Measurements from ENCODE around the gene MYOM1.

MYOM1 gene

DNA sequence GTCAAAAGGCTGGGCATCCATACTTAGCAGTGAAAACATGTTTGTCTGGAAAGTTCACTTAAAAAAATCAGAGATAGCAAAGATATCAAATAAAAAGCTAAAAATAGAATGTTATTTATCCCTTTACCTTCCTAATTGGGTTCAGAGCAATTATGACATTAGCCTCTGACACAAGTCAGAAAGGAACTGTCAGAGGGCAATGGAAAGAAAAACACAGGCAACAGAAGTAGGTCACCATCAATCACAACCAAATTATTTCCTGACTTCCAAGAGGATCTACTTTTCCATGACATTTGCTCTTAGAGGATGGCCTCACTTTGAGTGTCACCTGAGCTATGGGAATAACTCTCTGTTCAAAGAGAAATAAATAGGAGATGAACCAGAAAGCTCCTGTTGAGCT, 27.5 kb downstream of the MYOM1 start:
- ChIA-PET POLR2A (interaction anchor here (0.6 kb wide), 1 partner anchor 233 kb away, joined by 3 read pairs; no protein-coding TSS in a partner anchor), CTCF (interaction anchor here (1.0 to 1.5 kb wide), 4 partner anchors 8 to 197 kb away, joined by 3 to 4 read pairs (median 3); no protein-coding TSS in a partner anchor)
- Histone ChIP-seq H3K9me3 (ENCODE audit: control extremely low read depth in 1 of 5, control insufficient read depth in 4 of 5, insufficient read depth in 2 of 5, low read depth in 1 of 5, low read length in 4 of 5) (no peaks in the 10 kb centered on the region), H3K4me1 (ENCODE audit: control extremely low read depth in 1 of 4, control insufficient read depth in 4 of 4, insufficient read depth in 4 of 4, low read length in 3 of 4) (no peaks in the 10 kb centered on the region), H3K27ac (ENCODE audit: insufficient read depth in 1 of 2, low read depth in 1 of 2, low read length in 2 of 2, poor library complexity in 1 of 2, severe bottlenecking in 2 of 2) (no peak overlapping the region), H3K27me3 (replicated peaks in 2 of 5; ENCODE audit: control insufficient read depth in 4 of 5, insufficient read depth in 5 of 5, low read length in 4 of 5) (no peaks in the 10 kb centered on the region), H3K4me3 (ENCODE audit: control insufficient read depth in 1 of 7, extremely low read depth in 1 of 7, insufficient read depth in 4 of 7, low read depth in 2 of 7, low read length in 6 of 7) (no peak overlapping the region), H3K36me3 (ENCODE audit: control insufficient read depth in 4 of 4, insufficient read depth in 4 of 4, low read length in 3 of 4) (no peaks in the 10 kb centered on the region)
- no peak for DNase-seq

DNA sequence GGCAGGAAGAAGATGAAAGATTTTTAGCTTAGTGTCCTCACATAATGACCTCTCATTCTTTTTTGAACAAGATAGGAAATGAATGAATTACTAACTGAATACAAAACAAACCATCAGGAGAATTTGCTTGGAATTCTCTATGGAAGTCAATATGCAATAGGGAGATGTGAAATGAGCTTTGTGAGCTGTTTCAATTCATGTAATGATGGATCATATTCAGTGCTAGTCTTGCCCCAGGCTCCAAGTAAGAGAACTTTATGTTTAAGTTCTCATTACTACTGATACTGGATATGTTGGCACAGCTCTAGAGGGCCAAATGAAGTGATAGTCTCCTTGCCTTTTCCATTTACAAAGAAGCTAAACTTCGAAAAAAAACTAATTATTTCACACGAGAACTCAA, 29.2 kb downstream of the MYOM1 start:
- POLR2A ChIA-PET, result interaction anchor here (0.6 kb wide), 1 partner anchor 59 kb away, joined by 3 read pairs; no protein-coding TSS in a partner anchor

DNA sequence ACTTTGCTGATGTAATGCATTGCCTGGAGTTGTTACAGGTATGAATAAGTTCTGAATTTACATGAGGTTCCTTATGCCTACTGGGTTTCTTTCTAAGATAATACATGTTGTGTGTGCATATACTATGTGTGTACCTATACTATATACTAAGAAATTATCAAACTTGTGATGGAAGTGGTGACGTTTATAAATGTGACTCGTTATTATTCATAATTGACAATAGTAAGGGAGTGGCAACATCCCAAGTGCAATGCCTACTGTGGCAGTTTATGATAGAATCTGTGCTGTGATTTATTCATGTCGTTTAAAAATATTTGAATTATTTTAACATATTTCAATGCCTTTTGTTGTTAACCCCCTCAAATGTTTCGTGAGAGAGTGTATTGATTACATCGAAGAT, 29.9 kb downstream of the MYOM1 start:
- Histone ChIP-seq H3K27me3 (replicated peaks in 2 of 5; ENCODE audit: control insufficient read depth in 4 of 5, insufficient read depth in 5 of 5, low read length in 4 of 5) (no peaks in the 10 kb centered on the region), H3K36me3 (ENCODE audit: control insufficient read depth in 4 of 4, insufficient read depth in 4 of 4, low read length in 3 of 4) (no peaks in the 10 kb centered on the region), H3K4me1 (ENCODE audit: control extremely low read depth in 1 of 4, control insufficient read depth in 4 of 4, insufficient read depth in 4 of 4, low read length in 3 of 4) (no peaks in the 10 kb centered on the region), H3K27ac (ENCODE audit: insufficient read depth in 1 of 2, low read depth in 1 of 2, low read length in 2 of 2, poor library complexity in 1 of 2, severe bottlenecking in 2 of 2) (no peak overlapping the region), H3K4me3 (ENCODE audit: control insufficient read depth in 1 of 7, extremely low read depth in 1 of 7, insufficient read depth in 4 of 7, low read depth in 2 of 7, low read length in 6 of 7) (no peak overlapping the region), H3K9me3 (ENCODE audit: control extremely low read depth in 1 of 5, control insufficient read depth in 4 of 5, insufficient read depth in 2 of 5, low read depth in 1 of 5, low read length in 4 of 5) (no peaks in the 10 kb centered on the region)
- ChIA-PET CTCF (interaction anchor here (1.0 to 1.2 kb wide), 3 partner anchors 10 to 30 kb away, joined by 3 to 5 read pairs (median 4); partner anchors contain the start of gene MYOM1), POLR2A (no interaction called here)
- 100% methylated on average over 2 of the region's 5 CpGs for WGBS (ENCODE audit: insufficient coverage)
- DNase-seq, result no peak

More for the DNA sequence above, 29.2 kb downstream of the MYOM1 start:
- Histone ChIP-seq H3K9me3 (ENCODE audit: control extremely low read depth in 1 of 5, control insufficient read depth in 4 of 5, insufficient read depth in 2 of 5, low read depth in 1 of 5, low read length in 4 of 5) (no peaks in the 10 kb centered on the region), H3K27ac (ENCODE audit: insufficient read depth in 1 of 2, low read depth in 1 of 2, low read length in 2 of 2, poor library complexity in 1 of 2, severe bottlenecking in 2 of 2) (no peak overlapping the region), H3K27me3 (replicated peaks in 2 of 5; ENCODE audit: control insufficient read depth in 4 of 5, insufficient read depth in 5 of 5, low read length in 4 of 5) (no peaks in the 10 kb centered on the region), H3K36me3 (ENCODE audit: control insufficient read depth in 4 of 4, insufficient read depth in 4 of 4, low read length in 3 of 4) (no peaks in the 10 kb centered on the region), H3K4me1 (ENCODE audit: control extremely low read depth in 1 of 4, control insufficient read depth in 4 of 4, insufficient read depth in 4 of 4, low read length in 3 of 4) (no peaks in the 10 kb centered on the region), H3K4me3 (ENCODE audit: control insufficient read depth in 1 of 7, extremely low read depth in 1 of 7, insufficient read depth in 4 of 7, low read depth in 2 of 7, low read length in 6 of 7) (no peak overlapping the region)
- no peak for DNase-seq
- CTCF ChIA-PET, result interaction anchor here (0.8 to 1.2 kb wide), 3 partner anchors 9 to 29 kb away, joined by 3 to 5 read pairs (median 4); partner anchors contain the start of gene MYOM1
- 83% methylated on average over 1 of the region's 2 CpGs for WGBS (ENCODE audit: insufficient coverage)

DNA sequence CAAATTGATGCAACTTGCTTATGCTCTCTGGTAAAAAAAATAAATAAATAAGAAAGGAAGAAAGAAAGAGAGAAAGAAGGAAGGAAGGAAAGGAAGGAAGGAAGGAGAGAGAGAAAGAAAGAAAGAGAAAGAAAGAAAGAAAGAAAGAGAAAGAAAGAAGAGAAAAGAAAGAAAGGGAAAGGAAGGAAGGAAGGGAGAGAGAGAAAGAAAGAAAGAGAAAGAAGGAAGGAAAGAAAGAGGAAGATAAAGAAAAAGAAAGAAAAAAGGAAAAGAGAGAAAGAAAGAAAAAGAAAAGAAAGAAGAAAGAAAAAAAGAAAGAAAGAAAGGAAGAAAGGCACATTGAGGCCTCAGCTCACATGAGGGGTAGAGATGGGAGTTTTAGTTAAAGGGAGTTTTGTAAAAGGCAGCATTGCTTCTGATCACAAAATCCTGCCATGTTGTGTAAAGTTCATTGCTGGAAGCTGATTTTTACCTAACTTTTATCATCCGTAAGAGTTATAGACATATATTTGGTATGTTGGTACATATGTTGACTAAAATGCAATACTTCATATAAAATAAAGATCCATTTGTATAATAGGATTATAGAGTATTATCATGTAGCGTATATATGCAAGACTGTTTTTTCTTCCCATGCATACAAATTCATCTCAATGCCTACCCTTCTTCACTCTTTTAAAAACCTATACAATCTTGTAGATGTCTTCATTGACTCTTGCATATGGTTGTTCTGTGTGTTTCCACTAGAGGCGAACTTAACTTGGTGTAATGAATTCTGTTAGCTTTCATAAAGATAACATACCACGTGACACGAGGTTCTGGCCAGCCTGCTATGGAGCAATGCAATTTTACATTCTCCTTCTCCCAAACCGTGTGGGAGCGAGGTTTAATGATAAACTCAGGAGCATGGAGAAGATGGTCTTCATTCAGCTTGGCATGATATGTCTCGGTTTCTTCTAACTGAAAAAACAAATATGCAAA, 32.8 kb downstream of the MYOM1 start:
- Histone ChIP-seq H3K36me3 (ENCODE audit: control insufficient read depth in 4 of 4, insufficient read depth in 4 of 4, low read length in 3 of 4) (no peaks in the 10 kb centered on the region), H3K4me1 (ENCODE audit: control extremely low read depth in 1 of 4, control insufficient read depth in 4 of 4, insufficient read depth in 4 of 4, low read length in 3 of 4) (no peaks in the 10 kb centered on the region), H3K27me3 (replicated peaks in 2 of 5; ENCODE audit: control insufficient read depth in 4 of 5, insufficient read depth in 5 of 5, low read length in 4 of 5) (no peaks in the 10 kb centered on the region), H3K4me3 (ENCODE audit: control insufficient read depth in 1 of 7, extremely low read depth in 1 of 7, insufficient read depth in 4 of 7, low read depth in 2 of 7, low read length in 6 of 7) (no peak overlapping the region), H3K9me3 (ENCODE audit: control extremely low read depth in 1 of 5, control insufficient read depth in 4 of 5, insufficient read depth in 2 of 5, low read depth in 1 of 5, low read length in 4 of 5) (no peaks in the 10 kb centered on the region), H3K27ac (ENCODE audit: insufficient read depth in 1 of 2, low read depth in 1 of 2, low read length in 2 of 2, poor library complexity in 1 of 2, severe bottlenecking in 2 of 2) (no peak overlapping the region)
- CTCF ChIA-PET, result interaction anchor here (1.4 to 1.5 kb wide), 4 partner anchors 8 to 202 kb away, joined by 3 to 6 read pairs (median 4); no protein-coding TSS in a partner anchor
- DNase-seq, result peak in 2 of 3 donors; percentile 7 to 31
- WGBS (ENCODE audit: insufficient coverage), result 100% methylated on average over 1 of the region's 8 CpGs
- POLR2A ChIA-PET, result interaction anchor here (0.5 kb wide), 1 partner anchor 8 kb away, joined by 3 read pairs; no protein-coding TSS in a partner anchor

DNA sequence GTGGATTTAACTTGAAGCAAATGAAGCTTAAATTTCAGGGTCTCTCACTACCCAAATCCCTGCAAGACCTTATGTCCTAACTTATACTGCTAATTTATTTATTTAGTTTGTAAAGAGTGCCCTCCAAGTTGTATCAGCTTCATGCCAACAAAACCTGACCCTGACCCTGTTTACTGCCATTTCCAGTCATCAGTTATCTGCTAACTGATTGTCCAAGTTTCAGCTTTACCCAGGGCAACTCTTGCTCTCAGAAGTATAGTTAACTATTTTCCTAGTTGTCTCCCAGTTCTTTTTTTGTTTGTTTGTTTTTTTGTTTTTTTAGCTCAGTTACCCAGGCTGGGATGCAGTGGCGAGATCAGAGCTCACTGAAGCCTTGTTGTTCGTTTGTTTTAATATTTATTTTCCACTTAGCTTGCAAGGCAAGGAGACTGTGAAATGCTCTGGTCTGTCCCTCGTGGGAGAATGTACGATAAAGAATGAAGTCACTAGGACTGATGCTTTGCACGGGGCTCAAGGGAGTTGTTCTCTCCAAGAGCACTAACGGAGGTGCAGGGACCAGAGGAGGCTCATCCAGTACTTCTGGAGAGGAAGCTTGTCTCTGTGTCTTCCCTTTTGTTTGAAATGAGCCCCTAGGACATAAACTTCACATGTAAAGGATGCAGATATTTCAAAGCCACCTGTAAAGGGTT, 35.3 kb downstream of the MYOM1 start:
- Histone ChIP-seq H3K4me3 (ENCODE audit: control insufficient read depth in 1 of 7, extremely low read depth in 1 of 7, insufficient read depth in 4 of 7, low read depth in 2 of 7, low read length in 6 of 7) (no peak overlapping the region), H3K27ac (ENCODE audit: insufficient read depth in 1 of 2, low read depth in 1 of 2, low read length in 2 of 2, poor library complexity in 1 of 2, severe bottlenecking in 2 of 2) (no peak overlapping the region), H3K36me3 (ENCODE audit: control insufficient read depth in 4 of 4, insufficient read depth in 4 of 4, low read length in 3 of 4) (no peaks in the 10 kb centered on the region), H3K9me3 (ENCODE audit: control extremely low read depth in 1 of 5, control insufficient read depth in 4 of 5, insufficient read depth in 2 of 5, low read depth in 1 of 5, low read length in 4 of 5) (no peaks in the 10 kb centered on the region), H3K27me3 (replicated peaks in 2 of 5; ENCODE audit: control insufficient read depth in 4 of 5, insufficient read depth in 5 of 5, low read length in 4 of 5) (no peaks in the 10 kb centered on the region), H3K4me1 (ENCODE audit: control extremely low read depth in 1 of 4, control insufficient read depth in 4 of 4, insufficient read depth in 4 of 4, low read length in 3 of 4) (peaks cover 0 to 2% (median 0%) of the 10 kb centered on the region in 4 experiments)
- ChIA-PET CTCF (interaction anchor here (1.1 to 2.0 kb wide), 8 partner anchors 8 to 59 kb away, joined by 3 to 6 read pairs (median 4); no protein-coding TSS in a partner anchor), POLR2A (interaction anchor here (0.7 kb wide), 1 partner anchor 59 kb away, joined by 3 read pairs; no protein-coding TSS in a partner anchor)
- WGBS (ENCODE audit: insufficient coverage), result 97% methylated on average over 6 of the region's 6 CpGs
- DNase-seq, result no peak

DNA sequence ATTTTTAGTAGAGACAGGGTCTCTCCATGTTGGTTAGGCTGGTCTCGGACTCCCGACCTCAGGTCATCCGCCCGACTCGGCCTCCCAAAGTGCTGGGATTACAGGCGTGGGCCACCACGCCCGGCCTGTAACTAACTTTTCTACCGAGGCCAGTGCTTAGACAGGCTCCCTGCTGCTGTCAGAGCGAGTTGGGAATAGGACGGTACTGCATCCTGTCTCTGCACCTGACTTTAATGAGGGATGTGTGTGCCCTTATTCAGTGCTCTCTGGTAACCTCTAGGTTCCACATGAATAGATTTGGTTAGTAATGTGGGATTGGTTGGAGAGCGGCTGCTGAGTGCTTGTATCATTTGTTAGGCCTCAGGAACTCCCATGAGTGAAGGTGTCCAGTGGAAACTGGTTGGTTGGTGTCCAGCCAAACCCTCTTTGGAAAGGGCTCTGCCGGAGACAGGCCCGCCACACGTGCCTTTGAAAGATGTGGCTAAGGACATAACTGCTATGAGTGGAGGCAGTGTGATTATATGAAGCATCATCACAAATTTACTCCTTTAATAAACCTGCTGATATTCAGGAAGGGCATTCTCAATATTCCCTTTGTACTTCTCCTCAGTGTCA, 36.6 kb downstream of the MYOM1 start:
- Histone ChIP-seq H3K27ac (ENCODE audit: insufficient read depth in 1 of 2, low read depth in 1 of 2, low read length in 2 of 2, poor library complexity in 1 of 2, severe bottlenecking in 2 of 2) (no peak overlapping the region), H3K36me3 (ENCODE audit: control insufficient read depth in 4 of 4, insufficient read depth in 4 of 4, low read length in 3 of 4) (no peaks in the 10 kb centered on the region), H3K9me3 (ENCODE audit: control extremely low read depth in 1 of 5, control insufficient read depth in 4 of 5, insufficient read depth in 2 of 5, low read depth in 1 of 5, low read length in 4 of 5) (no peaks in the 10 kb centered on the region), H3K27me3 (replicated peaks in 2 of 5; ENCODE audit: control insufficient read depth in 4 of 5, insufficient read depth in 5 of 5, low read length in 4 of 5) (no peaks in the 10 kb centered on the region), H3K4me3 (ENCODE audit: control insufficient read depth in 1 of 7, extremely low read depth in 1 of 7, insufficient read depth in 4 of 7, low read depth in 2 of 7, low read length in 6 of 7) (no peak overlapping the region), H3K4me1 (ENCODE audit: control extremely low read depth in 1 of 4, control insufficient read depth in 4 of 4, insufficient read depth in 4 of 4, low read length in 3 of 4) (peaks cover 0 to 14% (median 4%) of the 10 kb centered on the region in 4 experiments)
- WGBS (ENCODE audit: insufficient coverage), result over 99% methylated on average over 12 of the region's 15 CpGs
- no peak for DNase-seq
- CTCF ChIA-PET, result interaction anchor here (0.7 to 1.7 kb wide), 4 partner anchors 10 to 166 kb away, joined by 3 to 5 read pairs (median 4); no protein-coding TSS in a partner anchor
- POLR2A ChIA-PET, result interaction anchor here (0.7 kb wide), 1 partner anchor 30 kb away, joined by 3 read pairs; no protein-coding TSS in a partner anchor

Data from common myeloid progenitor, CD34-positive (primary cell).